D721Med (cell line): ENCODE data around the gene CDH11.

Experiments used
- DNase-seq: peaks from one replicate; pipeline ENCODE4 v3.0.0; 2011; ENCODE audit warnings: low spot score; ENCODE audit not compliant: insufficient read length
- FAIRE-seq: peaks from 2 replicates; lab custom pipeline; 2011; peaks lifted over from hg19 to GRCh38; lab: Jason Lieb, UNC
- CTCF ChIP-seq: IDR thresholded peaks from 2 replicates; pipeline ENCODE4 v1.5.1; 2012; ENCODE audit warnings: mild to moderate bottlenecking, control low read depth; ENCODE audit not compliant: insufficient read depth; ENCODE audit errors: missing control alignments

Gene CDH11

GRCh38 chr16:64977206-64977920 is 144.5 kb downstream of the CDH11 start:
- DNase-seq (no peak), FAIRE-seq (no peak)
- TF ChIP-seq CTCF = no peak

- no peak for FAIRE-seq
- TF ChIP-seq CTCF = no peak
- no peak for DNase-seq
Measured at GRCh38 chr16:64975821-64976220, 146.0 kb downstream of the CDH11 start.

- DNase-seq (no peak), FAIRE-seq (no peak)
- TF ChIP-seq CTCF = no peak
Measured at GRCh38 chr16:64974381-64974780, 147.5 kb downstream of the CDH11 start.

- DNase-seq (no peak), FAIRE-seq (no peak)
- no peak for TF ChIP-seq CTCF
Measured at GRCh38 chr16:64973171-64973570, 148.7 kb downstream of the CDH11 start.

- TF ChIP-seq CTCF = no peak
- DNase-seq = no peak
- FAIRE-seq = no peak
Measured at GRCh38 chr16:64971171-64971570, 150.7 kb downstream of the CDH11 start.

GRCh38 chr16:64969221-64969620 is 152.6 kb downstream of the CDH11 start:
- TF ChIP-seq CTCF = no peak
- DNase-seq (no peak), FAIRE-seq (no peak)

GRCh38 chr16:64968539-64968938 is 153.3 kb downstream of the CDH11 start:
- DNase-seq (no peak), FAIRE-seq (no peak)
- TF ChIP-seq CTCF = no peak
